ENCODE results near the gene PMP22. TPM values are rescaled to one million over a fixed set of nuclear protein-coding genes. Genes with fewer than 3 reads are reported as not detected.

Gene PMP22
- total and polyA plus RNA-seq, 2 donors from 2014 or later, result 37.0 to 73.6 TPM

DNA sequence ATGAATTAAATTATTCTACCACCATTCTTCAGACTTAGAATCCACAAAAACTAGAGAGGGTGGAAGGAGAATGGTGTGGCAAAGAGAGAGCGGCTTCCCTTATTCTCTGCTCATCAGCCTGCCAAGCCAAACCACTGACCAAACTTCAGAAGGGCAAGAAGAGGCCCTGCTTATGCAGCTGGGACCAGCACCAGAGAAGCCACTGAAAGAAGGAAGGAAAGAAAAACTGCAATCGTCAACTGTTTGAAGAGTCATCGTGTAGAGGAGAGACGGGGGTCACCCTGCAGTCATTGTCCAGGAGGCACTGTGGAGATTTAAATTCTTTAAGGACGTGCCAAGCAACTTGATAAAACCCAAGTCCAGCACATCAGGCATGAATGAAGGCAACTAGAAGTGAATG is 15.6 kb downstream of the PMP22 start:
- TF ChIP-seq, protein P1, sequence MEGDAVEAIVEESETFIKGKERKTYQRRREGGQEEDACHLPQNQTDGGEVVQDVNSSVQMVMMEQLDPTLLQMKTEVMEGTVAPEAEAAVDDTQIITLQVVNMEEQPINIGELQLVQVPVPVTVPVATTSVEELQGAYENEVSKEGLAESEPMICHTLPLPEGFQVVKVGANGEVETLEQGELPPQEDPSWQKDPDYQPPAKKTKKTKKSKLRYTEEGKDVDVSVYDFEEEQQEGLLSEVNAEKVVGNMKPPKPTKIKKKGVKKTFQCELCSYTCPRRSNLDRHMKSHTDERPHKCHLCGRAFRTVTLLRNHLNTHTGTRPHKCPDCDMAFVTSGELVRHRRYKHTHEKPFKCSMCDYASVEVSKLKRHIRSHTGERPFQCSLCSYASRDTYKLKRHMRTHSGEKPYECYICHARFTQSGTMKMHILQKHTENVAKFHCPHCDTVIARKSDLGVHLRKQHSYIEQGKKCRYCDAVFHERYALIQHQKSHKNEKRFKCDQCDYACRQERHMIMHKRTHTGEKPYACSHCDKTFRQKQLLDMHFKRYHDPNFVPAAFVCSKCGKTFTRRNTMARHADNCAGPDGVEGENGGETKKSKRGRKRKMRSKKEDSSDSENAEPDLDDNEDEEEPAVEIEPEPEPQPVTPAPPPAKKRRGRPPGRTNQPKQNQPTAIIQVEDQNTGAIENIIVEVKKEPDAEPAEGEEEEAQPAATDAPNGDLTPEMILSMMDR (IDR thresholded peaks at IDR 0.05; ENCODE audit: borderline replicate concordance, extremely low read depth, insufficient read depth), result no peak
- H3K9me3 ChIP-seq (ENCODE audit: control insufficient read depth in 2 of 3, insufficient read depth in 1 of 3, low read length in 3 of 3), result no peaks in the 10 kb centered on the region
- no peaks in the 10 kb centered on the region for H3K36me3 ChIP-seq (ENCODE audit: control insufficient read depth in 2 of 3, insufficient read depth in 3 of 3, low read length in 3 of 3)
- H3K27ac ChIP-seq (ENCODE audit: low read depth in 2 of 2, low read length in 2 of 2), result no peak overlapping the region
- H3K4me3 ChIP-seq (ENCODE audit: low read length in 3 of 3), result no peak overlapping the region
- DNase-seq, result no peak
- FAIRE-seq, result no peak
- intact Hi-C loops (cut with DNase I), result no loop called here
- peaks cover 0 to 2% (median 0%) of the 10 kb centered on the region in 3 donors for H3K4me1 ChIP-seq (ENCODE audit: control insufficient read depth in 2 of 3, insufficient read depth in 2 of 3, low read depth in 1 of 3, low read length in 3 of 3)
- H3K27me3 ChIP-seq (ENCODE audit: control insufficient read depth, insufficient read depth, low read length), result no peaks in the 10 kb centered on the region
- H3K9ac ChIP-seq (ENCODE audit: low read length in 3 of 3), result no peak overlapping the region

DNA sequence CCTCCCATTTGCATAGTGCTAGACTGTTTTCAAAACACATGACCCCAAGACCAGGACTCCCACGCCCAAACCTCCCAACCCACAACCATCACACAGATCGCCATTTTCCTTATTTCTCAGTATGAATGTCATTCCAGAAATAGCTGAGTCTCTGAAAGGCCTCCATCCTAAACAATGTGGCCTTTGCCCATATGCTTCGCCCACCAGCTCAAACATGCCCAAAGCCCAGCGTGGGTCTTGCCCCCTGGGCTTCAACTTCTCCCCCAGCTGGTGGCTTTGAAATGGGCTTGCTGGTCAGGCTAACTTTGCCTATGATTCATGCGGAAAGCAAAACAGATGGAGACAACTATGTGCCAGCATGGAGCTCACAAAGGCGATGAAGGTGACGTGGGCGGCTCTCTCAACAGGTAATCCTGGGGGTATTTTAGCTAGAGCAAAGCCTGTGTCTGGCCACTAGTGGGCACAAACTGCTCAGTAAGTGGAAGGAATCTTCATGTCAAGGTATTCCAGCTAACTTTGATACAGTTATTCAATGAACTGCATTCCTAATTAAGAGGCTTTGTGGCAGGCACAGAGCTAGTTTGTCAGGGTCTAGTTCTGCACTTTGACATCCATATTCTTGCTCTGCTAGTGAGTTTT is 17.1 kb downstream of the PMP22 start:
- H3K36me3 ChIP-seq (ENCODE audit: control insufficient read depth in 2 of 3, insufficient read depth in 3 of 3, low read length in 3 of 3), result no peaks in the 10 kb centered on the region
- no peaks in the 10 kb centered on the region for H3K27me3 ChIP-seq (ENCODE audit: control insufficient read depth, insufficient read depth, low read length)
- no peak overlapping the region for H3K4me3 ChIP-seq (ENCODE audit: low read length in 3 of 3)
- intact Hi-C loops (cut with DNase I), result no loop called here
- FAIRE-seq, result no peak
- no peak overlapping the region for H3K27ac ChIP-seq (ENCODE audit: low read depth in 2 of 2, low read length in 2 of 2)
- H3K9ac ChIP-seq (ENCODE audit: low read length in 3 of 3), result no peak overlapping the region
- peaks cover 0 to 2% (median 0%) of the 10 kb centered on the region in 3 donors for H3K4me1 ChIP-seq (ENCODE audit: control insufficient read depth in 2 of 3, insufficient read depth in 2 of 3, low read depth in 1 of 3, low read length in 3 of 3)
- TF ChIP-seq, protein P1 (IDR thresholded peaks at IDR 0.05; ENCODE audit: borderline replicate concordance, extremely low read depth, insufficient read depth), result peak; percentile 15
- DNase-seq, result peak in 1 of 5 donors; percentile 11
- H3K9me3 ChIP-seq (ENCODE audit: control insufficient read depth in 2 of 3, insufficient read depth in 1 of 3, low read length in 3 of 3), result no peaks in the 10 kb centered on the region

DNA sequence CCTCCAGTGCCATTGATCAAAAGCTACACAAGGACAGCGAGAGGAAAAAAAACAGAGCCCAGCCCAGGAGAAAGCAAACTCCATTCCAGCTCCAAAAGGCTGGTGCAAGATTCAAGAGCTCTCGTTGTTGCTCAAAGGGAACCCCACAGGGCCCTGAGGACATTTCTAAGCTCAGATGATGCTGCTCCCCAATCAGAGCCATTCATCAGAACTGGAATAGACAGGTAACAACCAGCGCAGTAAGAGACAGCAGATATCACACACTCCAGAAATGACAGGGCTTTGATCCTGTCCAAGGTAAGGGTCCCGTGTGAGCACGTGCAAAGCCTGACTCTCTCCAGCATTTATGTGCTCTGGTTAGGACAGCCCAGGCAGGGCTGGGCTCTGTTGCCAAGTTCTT is 20.1 kb downstream of the PMP22 start:
- H3K4me3 ChIP-seq (ENCODE audit: low read length in 3 of 3), result no peak overlapping the region
- intact Hi-C loops (cut with DNase I), result no loop called here
- H3K9me3 ChIP-seq (ENCODE audit: control insufficient read depth in 2 of 3, insufficient read depth in 1 of 3, low read length in 3 of 3), result no peaks in the 10 kb centered on the region
- no peak for DNase-seq
- H3K9ac ChIP-seq (ENCODE audit: low read length in 3 of 3), result no peak overlapping the region
- no peak overlapping the region for H3K27ac ChIP-seq (ENCODE audit: low read depth in 2 of 2, low read length in 2 of 2)
- no peaks in the 10 kb centered on the region for H3K36me3 ChIP-seq (ENCODE audit: control insufficient read depth in 2 of 3, insufficient read depth in 3 of 3, low read length in 3 of 3)
- H3K4me1 ChIP-seq (ENCODE audit: control insufficient read depth in 2 of 3, insufficient read depth in 2 of 3, low read depth in 1 of 3, low read length in 3 of 3), result peaks cover 0 to 2% (median 0%) of the 10 kb centered on the region in 3 donors
- TF ChIP-seq, protein P1 (IDR thresholded peaks at IDR 0.05; ENCODE audit: borderline replicate concordance, extremely low read depth, insufficient read depth), result no peak
- no peaks in the 10 kb centered on the region for H3K27me3 ChIP-seq (ENCODE audit: control insufficient read depth, insufficient read depth, low read length)
- no peak for FAIRE-seq

DNA sequence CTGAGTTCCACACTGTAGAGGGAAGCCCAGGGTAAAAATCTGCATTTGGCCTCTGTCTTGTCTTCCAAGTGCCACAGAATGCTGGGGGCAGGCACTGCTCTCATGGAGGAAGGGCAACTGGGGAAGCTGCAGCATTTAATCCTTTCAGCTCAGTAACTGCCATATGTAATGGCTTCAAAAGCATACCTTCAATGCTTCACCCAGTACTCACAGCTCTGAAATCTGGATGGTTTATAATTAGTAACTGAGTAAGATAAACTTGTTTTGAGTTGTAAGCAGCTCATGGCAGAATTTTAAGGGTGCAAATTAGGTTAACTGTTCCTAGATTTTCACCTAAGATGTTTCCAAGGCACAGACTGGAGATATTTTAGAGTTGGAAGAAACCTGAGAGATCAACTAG is 24.5 kb downstream of the PMP22 start:
- H3K27ac ChIP-seq (ENCODE audit: low read depth in 2 of 2, low read length in 2 of 2), result no peak overlapping the region
- intact Hi-C loops (cut with DNase I), result no loop called here
- TF ChIP-seq, protein P1 (IDR thresholded peaks at IDR 0.05; ENCODE audit: borderline replicate concordance, extremely low read depth, insufficient read depth), result no peak
- peaks cover 0 to 7% (median 5%) of the 10 kb centered on the region in 3 donors for H3K36me3 ChIP-seq (ENCODE audit: control insufficient read depth in 2 of 3, insufficient read depth in 3 of 3, low read length in 3 of 3)
- H3K4me3 ChIP-seq (ENCODE audit: low read length in 3 of 3), result no peak overlapping the region
- H3K9ac ChIP-seq (ENCODE audit: low read length in 3 of 3), result no peak overlapping the region
- H3K4me1 ChIP-seq (ENCODE audit: control insufficient read depth in 2 of 3, insufficient read depth in 2 of 3, low read depth in 1 of 3, low read length in 3 of 3), result no peaks in the 10 kb centered on the region
- FAIRE-seq (no peak), DNase-seq (no peak)
- H3K27me3 ChIP-seq (ENCODE audit: control insufficient read depth, insufficient read depth, low read length), result no peaks in the 10 kb centered on the region
- H3K9me3 ChIP-seq (ENCODE audit: control insufficient read depth in 2 of 3, insufficient read depth in 1 of 3, low read length in 3 of 3), result no peaks in the 10 kb centered on the region
